GM12874 (cell line): ENCODE results near the gene CST8.

Source experiments
- TF ChIP-seq, protein P1 (sequence below): IDR thresholded peaks from 2 replicates; pipeline ENCODE4 v1.5.1; 2011; ENCODE audit warnings: low read depth, mild to moderate bottlenecking, control low read depth, low read length, moderate library complexity; ENCODE audit not compliant: insufficient read depth

CST8 gene

GRCh38 chr20:23497536-23497935, 6.6 kb downstream of the CST8 start:
- TF ChIP-seq, protein P1, sequence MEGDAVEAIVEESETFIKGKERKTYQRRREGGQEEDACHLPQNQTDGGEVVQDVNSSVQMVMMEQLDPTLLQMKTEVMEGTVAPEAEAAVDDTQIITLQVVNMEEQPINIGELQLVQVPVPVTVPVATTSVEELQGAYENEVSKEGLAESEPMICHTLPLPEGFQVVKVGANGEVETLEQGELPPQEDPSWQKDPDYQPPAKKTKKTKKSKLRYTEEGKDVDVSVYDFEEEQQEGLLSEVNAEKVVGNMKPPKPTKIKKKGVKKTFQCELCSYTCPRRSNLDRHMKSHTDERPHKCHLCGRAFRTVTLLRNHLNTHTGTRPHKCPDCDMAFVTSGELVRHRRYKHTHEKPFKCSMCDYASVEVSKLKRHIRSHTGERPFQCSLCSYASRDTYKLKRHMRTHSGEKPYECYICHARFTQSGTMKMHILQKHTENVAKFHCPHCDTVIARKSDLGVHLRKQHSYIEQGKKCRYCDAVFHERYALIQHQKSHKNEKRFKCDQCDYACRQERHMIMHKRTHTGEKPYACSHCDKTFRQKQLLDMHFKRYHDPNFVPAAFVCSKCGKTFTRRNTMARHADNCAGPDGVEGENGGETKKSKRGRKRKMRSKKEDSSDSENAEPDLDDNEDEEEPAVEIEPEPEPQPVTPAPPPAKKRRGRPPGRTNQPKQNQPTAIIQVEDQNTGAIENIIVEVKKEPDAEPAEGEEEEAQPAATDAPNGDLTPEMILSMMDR = no peak

DNA sequence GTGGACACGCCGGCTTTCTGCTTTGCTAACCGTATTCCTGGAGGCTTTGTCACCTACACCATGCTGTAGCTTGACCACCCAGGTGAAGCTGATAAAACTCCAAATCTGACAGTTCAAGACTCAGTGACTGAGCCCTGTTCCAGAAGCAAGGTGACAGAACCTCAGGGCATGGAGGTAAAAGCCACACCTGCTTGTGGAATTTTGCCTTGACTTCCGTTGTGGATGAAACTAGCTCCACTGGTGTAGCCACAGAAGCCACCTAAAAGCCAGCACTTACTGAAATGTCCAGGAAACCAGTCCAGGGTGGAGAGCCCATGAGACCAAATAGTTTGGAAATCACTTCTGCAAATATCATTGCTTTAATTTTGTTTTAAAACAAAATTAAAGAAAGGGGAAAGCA, 11.0 kb downstream of the CST8 start:
- TF ChIP-seq, protein P1 = no peak

DNA sequence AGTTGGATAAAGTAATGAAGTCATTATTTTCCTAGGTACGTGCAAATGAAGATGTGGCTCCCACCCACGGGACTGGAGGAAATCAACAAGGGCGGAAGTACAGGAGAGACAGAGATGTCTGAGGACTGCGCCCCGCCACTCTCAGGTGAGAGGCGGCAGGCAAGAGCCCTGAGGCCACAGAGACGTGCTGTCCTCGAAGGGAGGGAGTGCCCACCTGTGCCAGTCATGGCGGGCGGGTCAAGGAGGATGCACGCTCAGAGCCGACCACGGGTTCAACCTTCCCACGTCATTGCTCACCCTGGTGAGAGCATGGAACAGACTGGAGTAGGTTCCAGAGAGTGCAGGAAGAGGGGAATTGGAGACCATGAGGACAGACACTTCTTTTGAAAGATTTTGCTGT, 12.7 kb downstream of the CST8 start:
- TF ChIP-seq, protein P1 = no peak

GRCh38 chr20:23507346-23507745, 16.4 kb downstream of the CST8 start:
- TF ChIP-seq, protein P1 = no peak

DNA sequence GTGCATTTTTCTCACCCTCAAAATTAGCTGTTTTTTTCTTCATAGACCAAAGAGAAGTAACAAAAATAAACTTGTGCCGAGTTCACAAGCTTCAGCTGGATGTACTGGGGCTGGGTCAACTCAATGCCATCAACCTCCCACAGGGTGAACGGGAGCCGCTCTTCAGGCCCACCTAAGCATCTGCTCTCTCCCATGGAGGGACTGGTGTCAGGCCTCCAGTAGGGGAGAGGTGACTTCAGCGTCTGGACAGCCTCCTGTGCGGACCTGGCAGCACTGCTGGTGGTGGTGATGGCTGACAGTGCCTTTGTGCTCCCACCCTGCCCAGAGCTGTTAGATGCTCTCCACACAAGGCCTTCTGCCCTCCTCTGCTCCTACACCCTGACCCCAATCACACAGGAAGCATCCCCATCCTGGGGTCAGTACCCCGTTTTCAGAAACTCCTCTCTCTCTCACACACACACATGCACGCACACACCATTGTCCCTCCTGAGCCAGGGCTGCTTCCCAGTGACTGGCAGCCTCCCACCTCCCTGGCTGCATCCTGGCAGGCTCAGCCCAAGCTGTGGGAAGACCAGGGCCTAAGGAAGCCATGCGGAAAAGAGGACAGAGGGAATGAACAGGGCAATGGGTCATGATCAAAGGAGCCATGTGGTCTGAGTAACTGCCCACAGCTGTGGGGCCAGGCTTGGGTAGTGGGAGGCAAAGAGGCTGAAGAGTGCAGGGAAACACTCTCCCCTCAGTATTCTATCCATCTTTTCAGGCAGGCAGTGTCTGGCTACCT, 17.7 kb downstream of the CST8 start:
- TF ChIP-seq, protein P1 = no peak

- TF ChIP-seq, protein P1 = no peak
These were observed 18.5 kb downstream of the CST8 start for GRCh38 chr20:23509247-23509913.

DNA sequence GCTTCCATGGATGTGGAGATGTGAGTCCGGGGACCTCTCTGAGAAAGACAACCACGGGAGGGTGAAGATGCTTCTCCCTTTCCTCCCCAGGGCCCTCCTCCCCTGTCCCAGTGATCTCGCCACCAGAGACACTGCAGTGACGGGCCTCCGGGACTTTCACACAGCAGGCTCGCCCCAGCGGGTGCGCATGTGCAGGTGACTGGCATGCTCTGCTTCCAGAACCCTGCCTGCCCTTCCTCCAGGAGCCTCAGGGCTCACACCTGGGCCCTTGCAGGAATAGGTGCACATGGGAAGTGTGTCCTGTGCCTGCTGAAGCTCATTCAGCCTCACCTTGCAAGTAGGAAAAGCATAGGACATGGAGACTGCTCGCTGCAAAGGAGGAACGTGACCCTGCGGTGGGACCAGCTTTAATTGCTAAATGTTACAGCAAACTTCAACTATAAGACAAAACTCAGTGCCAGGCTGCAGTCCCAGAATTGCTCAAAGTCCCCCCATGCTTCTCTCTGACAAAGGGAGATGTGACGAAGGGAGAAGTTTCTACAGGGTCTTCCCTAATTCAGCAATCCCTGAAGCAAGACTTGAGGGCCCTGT, 19.2 kb downstream of the CST8 start:
- TF ChIP-seq, protein P1 = no peak
